T-helper 22 cell (primary cell): ENCODE measurements around the gene SNX1.

Experiments
- DNase-seq: peaks from one replicate; pipeline ENCODE4 v3.0.0-alpha.2; 2020; ENCODE audit warnings: low read depth

Gene SNX1

GRCh38 chr15:64146885-64147681 lies 51.3 kb downstream of the SNX1 start:
- DNase-seq = no peak

GRCh38 chr15:64148168-64148567 lies 52.4 kb downstream of the SNX1 start:
- DNase-seq = no peak

- no peak for DNase-seq
These were observed 52.8 kb downstream of the SNX1 start for GRCh38 chr15:64148581-64148980.

GRCh38 chr15:64149424-64149823 lies 53.6 kb downstream of the SNX1 start:
- DNase-seq = no peak

GRCh38 chr15:64149893-64150578 lies 54.3 kb downstream of the SNX1 start:
- DNase-seq = no peak

GRCh38 chr15:64151727-64152506 lies 56.1 kb downstream of the SNX1 start, which contains the start of gene SNX22:
SNX22 (plus strand) TSS chr15:64151731; CDS start chr15:64151776, 45 bp downstream.
- DNase-seq = peak; percentile 9

GRCh38 chr15:64152507-64153387 lies 57.0 kb downstream of the SNX1 start:
- DNase-seq = no peak

- DNase-seq = peak; percentile 67
These were observed 57.9 kb downstream of the SNX1 start for GRCh38 chr15:64153480-64154367.

GRCh38 chr15:64155802-64156651 lies 60.2 kb downstream of the SNX1 start:
- no peak for DNase-seq

- no peak for DNase-seq
These were observed 61.0 kb downstream of the SNX1 start for GRCh38 chr15:64156652-64157331.

GRCh38 chr15:64157599-64158125 lies 61.9 kb downstream of the SNX1 start:
- no peak for DNase-seq

GRCh38 chr15:64158363-64159134 lies 62.8 kb downstream of the SNX1 start:
- no peak for DNase-seq

GRCh38 chr15:64161688-64162477 lies 66.1 kb downstream of the SNX1 start:
- no peak for DNase-seq

- DNase-seq = no peak
These were observed 66.7 kb downstream of the SNX1 start for GRCh38 chr15:64162478-64162868.

- DNase-seq = peak; percentile 96
These were observed 67.3 kb downstream of the SNX1 start, which contains the start of gene PPIB for GRCh38 chr15:64162869-64163658. PPIB (minus strand) TSS chr15:64163022; CDS start chr15:64162986, 36 bp downstream.
